Measurements from ENCODE around the gene RASL11B. TPM values are rescaled to one million over a fixed set of nuclear protein-coding genes. Genes with fewer than 3 reads are reported as not detected.

Gene RASL11B
- total RNA-seq, 2 donors from 2014 or later, result 1.3 to 1.8 TPM

DNA sequence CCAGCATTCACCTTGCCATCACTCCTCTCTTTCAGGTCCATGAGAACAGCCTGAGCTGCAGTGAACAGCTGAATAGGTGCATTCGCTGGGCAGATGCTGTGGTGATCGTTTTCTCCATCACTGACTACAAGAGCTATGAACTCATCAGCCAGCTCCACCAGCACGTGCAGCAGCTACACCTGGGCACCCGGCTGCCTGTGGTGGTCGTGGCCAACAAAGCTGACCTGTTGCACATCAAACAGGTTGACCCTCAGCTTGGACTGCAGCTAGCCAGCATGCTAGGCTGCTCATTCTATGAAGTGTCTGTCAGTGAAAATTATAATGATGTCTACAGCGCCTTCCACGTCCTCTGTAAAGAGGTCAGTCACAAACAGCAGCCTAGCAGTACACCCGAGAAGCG is 3.2 kb downstream of the RASL11B start:
- ATAC-seq, result no peak
- H3K9me3 ChIP-seq, result no peaks in the 10 kb centered on the region
- H3K4me3 ChIP-seq, result no peak overlapping the region
- H3K27me3 ChIP-seq, result no peaks in the 10 kb centered on the region
- TF ChIP-seq POLR2A (IDR thresholded peaks at IDR 0.05), result no peak
- TF ChIP-seq, protein P1, sequence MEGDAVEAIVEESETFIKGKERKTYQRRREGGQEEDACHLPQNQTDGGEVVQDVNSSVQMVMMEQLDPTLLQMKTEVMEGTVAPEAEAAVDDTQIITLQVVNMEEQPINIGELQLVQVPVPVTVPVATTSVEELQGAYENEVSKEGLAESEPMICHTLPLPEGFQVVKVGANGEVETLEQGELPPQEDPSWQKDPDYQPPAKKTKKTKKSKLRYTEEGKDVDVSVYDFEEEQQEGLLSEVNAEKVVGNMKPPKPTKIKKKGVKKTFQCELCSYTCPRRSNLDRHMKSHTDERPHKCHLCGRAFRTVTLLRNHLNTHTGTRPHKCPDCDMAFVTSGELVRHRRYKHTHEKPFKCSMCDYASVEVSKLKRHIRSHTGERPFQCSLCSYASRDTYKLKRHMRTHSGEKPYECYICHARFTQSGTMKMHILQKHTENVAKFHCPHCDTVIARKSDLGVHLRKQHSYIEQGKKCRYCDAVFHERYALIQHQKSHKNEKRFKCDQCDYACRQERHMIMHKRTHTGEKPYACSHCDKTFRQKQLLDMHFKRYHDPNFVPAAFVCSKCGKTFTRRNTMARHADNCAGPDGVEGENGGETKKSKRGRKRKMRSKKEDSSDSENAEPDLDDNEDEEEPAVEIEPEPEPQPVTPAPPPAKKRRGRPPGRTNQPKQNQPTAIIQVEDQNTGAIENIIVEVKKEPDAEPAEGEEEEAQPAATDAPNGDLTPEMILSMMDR (IDR thresholded peaks at IDR 0.05), result no peak
- H3K4me1 ChIP-seq, result peaks cover 20% of the 10 kb centered on the region
- 90 to 97% methylated on average over 4 to 9 of the region's 9 CpGs for WGBS, 2 donors
- no peak for DNase-seq
- H3K27ac ChIP-seq, result no peak overlapping the region
- intact Hi-C loops (cut with DNase I), result no loop called here
- H3K36me3 ChIP-seq (replicated peaks in 1 of 2; ENCODE audit: insufficient read depth in 1 of 2, low read depth in 2 of 2), result no peaks in the 10 kb centered on the region

DNA sequence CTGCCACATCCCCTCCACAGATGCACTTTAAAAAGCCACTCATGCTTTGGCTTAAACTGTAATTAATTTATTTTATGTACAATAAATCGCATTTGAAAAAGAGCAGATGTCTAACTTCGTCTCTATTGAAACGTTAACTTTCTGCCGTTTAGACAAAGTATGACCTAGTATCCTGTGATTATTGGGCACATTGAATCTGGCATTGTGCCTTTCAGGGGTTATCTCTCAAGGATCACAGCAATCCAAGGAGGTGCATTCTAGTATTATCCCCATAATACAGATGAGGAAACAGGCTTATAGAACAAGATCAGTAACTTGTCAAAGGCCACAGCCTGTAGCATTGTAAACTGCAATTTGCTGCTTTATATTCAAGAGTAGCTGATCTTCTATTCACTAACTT is 4.6 kb downstream of the RASL11B start:
- H3K27ac ChIP-seq, result no peak overlapping the region
- intact Hi-C loops (cut with DNase I), result no loop called here
- DNase-seq, result no peak
- 70 to 89% methylated on average over 4 of the region's 4 CpGs for WGBS, 2 donors
- ATAC-seq, result no peak
- H3K27me3 ChIP-seq, result no peaks in the 10 kb centered on the region
- peaks cover 16% of the 10 kb centered on the region for H3K4me1 ChIP-seq
- TF ChIP-seq, protein P1 (IDR thresholded peaks at IDR 0.05), result no peak
- TF ChIP-seq POLR2A (IDR thresholded peaks at IDR 0.05), result no peak
- H3K4me3 ChIP-seq, result no peak overlapping the region
- no peaks in the 10 kb centered on the region for H3K36me3 ChIP-seq (replicated peaks in 1 of 2; ENCODE audit: insufficient read depth in 1 of 2, low read depth in 2 of 2)
- H3K9me3 ChIP-seq, result no peaks in the 10 kb centered on the region

DNA sequence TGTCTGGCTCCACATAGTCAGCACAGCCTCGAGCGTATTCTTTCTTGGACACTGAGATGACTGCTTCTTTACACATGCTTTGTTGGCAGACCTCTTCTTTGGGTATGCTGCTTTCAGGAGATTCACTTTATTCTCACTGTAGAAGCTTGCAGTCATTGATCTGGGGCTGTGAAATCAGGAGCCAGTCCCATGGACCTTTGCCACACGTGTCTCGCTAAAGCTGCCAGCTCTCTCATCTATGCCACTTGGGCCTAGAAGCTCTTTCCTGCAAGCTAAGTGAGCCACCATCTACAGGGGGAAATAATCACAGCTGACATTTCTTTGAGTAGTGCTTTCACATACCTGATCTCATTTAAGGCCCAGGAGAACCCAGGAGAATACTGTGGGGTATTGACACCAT is 5.0 kb downstream of the RASL11B start:
- Histone ChIP-seq H3K27ac (no peak overlapping the region), H3K27me3 (no peaks in the 10 kb centered on the region), H3K36me3 (replicated peaks in 1 of 2; ENCODE audit: insufficient read depth in 1 of 2, low read depth in 2 of 2) (no peaks in the 10 kb centered on the region), H3K9me3 (no peaks in the 10 kb centered on the region), H3K4me3 (no peak overlapping the region), H3K4me1 (peaks cover 15% of the 10 kb centered on the region)
- intact Hi-C loops (cut with DNase I), result no loop called here
- TF ChIP-seq POLR2A (IDR thresholded peaks at IDR 0.05), result no peak
- TF ChIP-seq, protein P1 (IDR thresholded peaks at IDR 0.05), result no peak
- no peak for DNase-seq
- ATAC-seq, result no peak
- 89 to 92% methylated on average over 4 of the region's 4 CpGs for WGBS, 2 donors

- H3K27me3 ChIP-seq, result no peaks in the 10 kb centered on the region
- TF ChIP-seq, protein P1 (IDR thresholded peaks at IDR 0.05), result peak in 1 of 7 experiments; percentile 10
- no peak for TF ChIP-seq POLR2A (IDR thresholded peaks at IDR 0.05)
- no peaks in the 10 kb centered on the region for H3K36me3 ChIP-seq (replicated peaks in 1 of 2; ENCODE audit: insufficient read depth in 1 of 2, low read depth in 2 of 2)
- 66 to 67% methylated on average over 7 to 8 of the region's 8 CpGs for WGBS, 2 donors
- no peaks in the 10 kb centered on the region for H3K9me3 ChIP-seq
- H3K27ac ChIP-seq, result no peak overlapping the region
- ATAC-seq (peak; percentile 43), DNase-seq (no peak)
- H3K4me3 ChIP-seq, result no peak overlapping the region
- intact Hi-C loops (cut with DNase I), result no loop called here
- peaks cover 6% of the 10 kb centered on the region for H3K4me1 ChIP-seq
Measured at GRCh38 chr4:52868133-52868532, 6.0 kb downstream of the RASL11B start.

GRCh38 chr4:52869196-52869595 is 7.1 kb downstream of the RASL11B start:
- TF ChIP-seq POLR2A (IDR thresholded peaks at IDR 0.05), result no peak
- Histone ChIP-seq H3K4me3 (no peak overlapping the region), H3K36me3 (replicated peaks in 1 of 2; ENCODE audit: insufficient read depth in 1 of 2, low read depth in 2 of 2) (no peaks in the 10 kb centered on the region), H3K9me3 (no peaks in the 10 kb centered on the region), H3K27ac (no peak overlapping the region), H3K4me1 (peaks cover 5% of the 10 kb centered on the region), H3K27me3 (no peaks in the 10 kb centered on the region)
- ATAC-seq (no peak), DNase-seq (peak in 1 of 4 donors; percentile 16)
- WGBS, 2 donors, result 78 to 82% methylated on average over 12 of the region's 12 CpGs
- intact Hi-C loops (cut with DNase I), result no loop called here
